ENCODE measurements around the gene HOXA9.
A peak's percentile ranks its signal among the peaks of the same experiment; 100 is the strongest.

Gene HOXA9

GRCh38 chr7:27174874-27175625 lies 9.7 kb upstream of the HOXA9 start (continued):
- TF ChIP-seq ELK4 (IDR thresholded peaks at IDR 0.05; ENCODE audit: borderline replicate concordance, low read depth, low read length) (no peak), ZNF76 (tag by site-specific recombination; IDR thresholded peaks at IDR 0.05; ENCODE audit: borderline replicate concordance, low read depth) (no peak), HIC1 (tag by site-specific recombination; IDR thresholded peaks at IDR 0.05) (no peak), ZNF654 (tag by site-specific recombination; IDR thresholded peaks at IDR 0.05; ENCODE audit: low read depth) (no peak), ZFHX2 (tag by site-specific recombination; conservative IDR thresholded peaks at IDR 0.05) (peak; percentile 37; the same call in 1 of the 2 replicates), ZNF248 (tag by site-specific recombination; IDR thresholded peaks at IDR 0.05) (no peak), ZNF10 (tag by site-specific recombination; IDR thresholded peaks at IDR 0.05) (no peak), ZNF138 (tag by site-specific recombination; IDR thresholded peaks at IDR 0.05; ENCODE audit: borderline replicate concordance) (no peak), ZBTB26 (tag by site-specific recombination; optimal IDR thresholded peaks at IDR 0.05) (no peak), ZNF513 (tag by site-specific recombination; IDR thresholded peaks at IDR 0.05) (no peak), ZNF555 (tag by site-specific recombination; conservative IDR thresholded peaks at IDR 0.05) (no peak), ZNF112 (tag by site-specific recombination; IDR thresholded peaks at IDR 0.05) (no peak), ZNF214 (tag by site-specific recombination; IDR thresholded peaks at IDR 0.05; ENCODE audit: borderline replicate concordance) (no peak), ZNF48 (tag by site-specific recombination; IDR thresholded peaks at IDR 0.05) (no peak), ZNF354C (tag by site-specific recombination; IDR thresholded peaks at IDR 0.05; ENCODE audit: borderline replicate concordance, low read depth) (no peak), ZSCAN16 (tag by site-specific recombination; IDR thresholded peaks at IDR 0.05) (no peak), ZNF274 (IDR thresholded peaks at IDR 0.05; ENCODE audit: low read length) (no peak), ZNF274 (tag by site-specific recombination; IDR thresholded peaks at IDR 0.05; ENCODE audit: borderline replicate concordance) (no peak), YY1 (tag by site-specific recombination; IDR thresholded peaks at IDR 0.05) (0 out of 2 replicates have a peak, but pooled peaks have one; percentile 0), ZNF350 (tag by site-specific recombination; IDR thresholded peaks at IDR 0.05) (no peak), ZNF18 (tag by site-specific recombination; IDR thresholded peaks at IDR 0.05) (no peak), ZNF692 (tag by site-specific recombination; IDR thresholded peaks at IDR 0.05) (no peak), REPIN1 (tag by site-specific recombination; IDR thresholded peaks at IDR 0.05; ENCODE audit: low read depth) (no peak), ZNF830 (tag by site-specific recombination; IDR thresholded peaks at IDR 0.05; ENCODE audit: low read depth) (no peak), ZNF114 (tag by site-specific recombination; IDR thresholded peaks at IDR 0.05) (no peak), ZEB2 (tag by site-specific recombination; IDR thresholded peaks at IDR 0.05) (no peak), SP7 (tag by site-specific recombination; IDR thresholded peaks at IDR 0.05) (no peak), ZNF704 (tag by site-specific recombination; IDR thresholded peaks at IDR 0.05) (no peak), ZNF140 (tag by site-specific recombination; IDR thresholded peaks at IDR 0.05) (no peak), ZNF510 (tag by site-specific recombination; IDR thresholded peaks at IDR 0.05; ENCODE audit: insufficient replicate concordance) (no peak)
